Ectodermal cell (in vitro differentiated cells): ENCODE results near the gene SERAC1.
"Not testable (repeated sequence)": the region's sequence is repeated elsewhere in the genome, so short reads cannot be mapped to it uniquely, and the experiment has no call there.

ENCODE experiments used
- H3K27ac ChIP-seq: 2 replicates; pipeline ENCODE4 v1.7.0; 2013; ENCODE audit warnings: mild to moderate bottlenecking, low read depth, low read length; ENCODE audit not compliant: insufficient read depth, poor library complexity, severe bottlenecking
- H3K27me3 ChIP-seq: 2 replicates; pipeline ENCODE4 v1.7.0; 2013; ENCODE audit warnings: mild to moderate bottlenecking, low read length; ENCODE audit not compliant: insufficient read depth, control insufficient read depth, poor library complexity, severe bottlenecking
- H3K36me3 ChIP-seq: one replicate; pipeline ENCODE4 v1.7.0; 2013; ENCODE audit warnings: low read length; ENCODE audit not compliant: control insufficient read depth, insufficient read depth
- H3K4me1 ChIP-seq: one replicate; pipeline ENCODE4 v1.7.0; 2013; ENCODE audit warnings: low read length; ENCODE audit not compliant: control insufficient read depth, insufficient read depth
- H3K4me3 ChIP-seq: 2 replicates; pipeline ENCODE4 v1.7.0; 2013; ENCODE audit warnings: low read depth, low read length, control low read depth; ENCODE audit not compliant: insufficient read depth
- H3K9me3 ChIP-seq: 2 replicates; pipeline ENCODE4 v1.7.0; 2013; ENCODE audit warnings: mild to moderate bottlenecking, low read length, moderate library complexity; ENCODE audit not compliant: control insufficient read depth
- WGBS, 2 experiments: methylation state at CpG; one replicate each; pipeline ENCODE4 v1.1.7; 2013; ENCODE audit warnings: missing lambda C conversion rate in 2 of 2; 5-methylcytosine and 5-hydroxymethylcytosine counted together

SERAC1 gene

GRCh38 chr6:158157064-158157764, 10.8 kb downstream of the SERAC1 start:
- 93 to 94% methylated on average over 4 of the region's 5 CpGs for WGBS, 2 experiments
- H3K36me3 ChIP-seq = no peaks in the 10 kb centered on the region

GRCh38 chr6:158154816-158155215, 13.2 kb downstream of the SERAC1 start:
- WGBS, 2 experiments = 95 to 96% methylated on average over 8 of the region's 8 CpGs
- H3K27ac ChIP-seq = no peak overlapping the region
- H3K27me3 ChIP-seq = no peaks in the 10 kb centered on the region
- no peak overlapping the region for H3K4me3 ChIP-seq
- no peaks in the 10 kb centered on the region for H3K4me1 ChIP-seq
- H3K9me3 ChIP-seq = no peaks in the 10 kb centered on the region
- H3K36me3 ChIP-seq = no peaks in the 10 kb centered on the region

More at GRCh38 chr6:158157064-158157764, 10.8 kb downstream of the SERAC1 start:
- H3K4me3 ChIP-seq = no peak overlapping the region
- peaks cover 4% of the 10 kb centered on the region for H3K4me1 ChIP-seq
- H3K27me3 ChIP-seq = no peaks in the 10 kb centered on the region
- H3K27ac ChIP-seq = no peak overlapping the region
- no peaks in the 10 kb centered on the region for H3K9me3 ChIP-seq

- H3K4me1 ChIP-seq = no peaks in the 10 kb centered on the region
- H3K27ac ChIP-seq = no peak overlapping the region
- no peaks in the 10 kb centered on the region for H3K9me3 ChIP-seq
- H3K4me3 ChIP-seq = no peak overlapping the region
- WGBS, 2 experiments = 76 to 79% methylated on average over 2 of the region's 3 CpGs
- H3K36me3 ChIP-seq = no peaks in the 10 kb centered on the region
- H3K27me3 ChIP-seq = no peaks in the 10 kb centered on the region
Observed at GRCh38 chr6:158153576-158153975, 14.5 kb downstream of the SERAC1 start.

GRCh38 chr6:158152659-158153058, 15.4 kb downstream of the SERAC1 start:
- no peaks in the 10 kb centered on the region for H3K9me3 ChIP-seq
- H3K4me3 ChIP-seq = no peak overlapping the region
- 91 to 96% methylated on average over 4 of the region's 4 CpGs for WGBS, 2 experiments
- no peak overlapping the region for H3K27ac ChIP-seq
- no peaks in the 10 kb centered on the region for H3K4me1 ChIP-seq
- no peaks in the 10 kb centered on the region for H3K36me3 ChIP-seq
- H3K27me3 ChIP-seq = no peaks in the 10 kb centered on the region

GRCh38 chr6:158152025-158152424, 16.0 kb downstream of the SERAC1 start:
- H3K36me3 ChIP-seq = not testable (repeated sequence)
- WGBS, 2 experiments = 92 to 93% methylated on average over 7 of the region's 7 CpGs

GRCh38 chr6:158150701-158151100, 17.4 kb downstream of the SERAC1 start:
- no peaks in the 10 kb centered on the region for H3K4me1 ChIP-seq

More at GRCh38 chr6:158152025-158152424, 16.0 kb downstream of the SERAC1 start:
- H3K27me3 ChIP-seq, H3K9me3 ChIP-seq, H3K4me3 ChIP-seq, H3K4me1 ChIP-seq, H3K27ac ChIP-seq: not testable (repeated sequence)

GRCh38 chr6:158149641-158150040, 18.4 kb downstream of the SERAC1 start:
- WGBS, 2 experiments = 80% methylated on average over 3 of the region's 3 CpGs
- H3K4me3 ChIP-seq = no peak overlapping the region

More at GRCh38 chr6:158150701-158151100, 17.4 kb downstream of the SERAC1 start:
- Histone ChIP-seq H3K27ac (no peak overlapping the region), H3K4me3 (no peak overlapping the region), H3K9me3 (no peaks in the 10 kb centered on the region), H3K36me3 (no peaks in the 10 kb centered on the region), H3K27me3 (no peaks in the 10 kb centered on the region)
- 91 to 100% methylated on average over 3 to 5 of the region's 5 CpGs for WGBS, 2 experiments

GRCh38 chr6:158143700-158144099, 24.4 kb downstream of the SERAC1 start:
- no peak overlapping the region for H3K4me3 ChIP-seq
- no peaks in the 10 kb centered on the region for H3K27me3 ChIP-seq
- 29 to 43% methylated on average over 1 of the region's 1 CpG for WGBS, 2 experiments
- H3K36me3 ChIP-seq = no peaks in the 10 kb centered on the region
- no peaks in the 10 kb centered on the region for H3K4me1 ChIP-seq
- H3K27ac ChIP-seq = no peak overlapping the region
- no peaks in the 10 kb centered on the region for H3K9me3 ChIP-seq

More at GRCh38 chr6:158149641-158150040, 18.4 kb downstream of the SERAC1 start:
- Histone ChIP-seq H3K9me3 (no peaks in the 10 kb centered on the region), H3K36me3 (no peaks in the 10 kb centered on the region), H3K27me3 (no peaks in the 10 kb centered on the region), H3K27ac (no peak overlapping the region), H3K4me1 (no peaks in the 10 kb centered on the region)

- Histone ChIP-seq H3K36me3 (no peaks in the 10 kb centered on the region), H3K27me3 (no peaks in the 10 kb centered on the region), H3K4me1 (no peaks in the 10 kb centered on the region), H3K9me3 (no peaks in the 10 kb centered on the region), H3K4me3 (no peak overlapping the region), H3K27ac (no peak overlapping the region)
Observed at GRCh38 chr6:158142789-158143188, 25.3 kb downstream of the SERAC1 start.

- H3K9me3 ChIP-seq = no peaks in the 10 kb centered on the region
- no peaks in the 10 kb centered on the region for H3K27me3 ChIP-seq
- 95% methylated on average over 1 of the region's 1 CpG for WGBS, 2 experiments
- no peaks in the 10 kb centered on the region for H3K36me3 ChIP-seq
- H3K4me1 ChIP-seq = no peaks in the 10 kb centered on the region
- H3K27ac ChIP-seq = no peak overlapping the region
- H3K4me3 ChIP-seq = no peak overlapping the region
Observed at GRCh38 chr6:158131926-158132325, 36.1 kb downstream of the SERAC1 start.
